ENCODE results near the gene ZNF546. TPM values are rescaled to one million over a fixed set of nuclear protein-coding genes. Genes with fewer than 3 reads are reported as not detected.
A peak's percentile ranks its signal among the peaks of the same experiment; 100 is the strongest.
"Not testable (repeated sequence)": the region's sequence is repeated elsewhere in the genome, so short reads cannot be mapped to it uniquely, and the experiment has no call there.

The ZNF546 gene
- 1 to 10 TPM in 2 of 3 donors, not detected in 1; 2.4 to 2.5 TPM for polyA plus RNA-seq

DNA sequence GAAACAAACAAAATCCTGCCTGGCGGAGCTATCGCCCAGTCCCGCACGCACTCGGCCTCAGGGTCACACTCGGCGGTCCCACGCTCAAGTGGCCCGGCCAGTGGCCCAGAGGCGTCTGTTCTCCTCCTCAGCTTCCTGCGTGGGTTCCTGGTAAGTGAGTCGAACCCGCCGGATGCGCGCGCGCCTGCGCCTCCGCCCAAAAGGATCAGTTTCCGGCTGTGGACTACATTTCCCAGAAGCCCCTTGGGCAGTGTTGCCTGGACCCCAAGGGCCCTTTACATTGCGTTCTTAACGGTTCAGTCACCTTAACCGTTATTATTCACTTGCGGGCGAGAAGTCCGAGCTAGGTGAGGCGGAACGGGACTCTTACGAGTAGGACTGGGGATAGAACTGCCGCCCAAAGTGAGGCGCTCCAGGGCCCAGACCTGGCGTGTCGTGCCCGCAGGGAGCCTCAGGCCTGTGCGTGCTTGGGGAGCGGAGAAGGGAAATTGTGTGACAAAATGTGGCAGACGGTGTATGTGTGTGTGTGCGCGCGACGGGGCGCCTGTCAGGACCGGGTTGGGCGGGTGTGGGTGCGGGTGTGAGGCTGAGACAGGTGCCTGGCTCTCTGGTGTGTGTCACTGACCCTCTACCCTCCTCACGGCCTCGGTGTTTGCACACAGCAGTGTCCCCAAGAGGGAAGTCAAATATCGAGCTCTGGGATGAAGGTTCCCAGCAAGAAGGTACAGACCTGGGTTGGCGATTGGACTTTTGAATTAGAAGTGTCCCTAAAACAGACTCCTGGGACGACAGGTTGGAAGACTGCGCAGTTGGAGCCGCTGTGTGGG lies at the start of gene ZNF546:
ZNF546 (plus strand) TSS at position 250 of the 827 bp plus-strand sequence. CDS start 1,267 bp downstream, outside the sequence.
- H3K36me3 Mint-ChIP-seq = peaks cover 4 to 7% (median 7%) of the 10 kb centered on the region in 3 donors
- H3K27ac Mint-ChIP-seq = peak within 1 kb of the TSS; percentile 93 to 97 (median 96)
- DNase-seq = peak; percentile 87 to 89 (median 89)
- H3K4me1 Mint-ChIP-seq = peaks cover 34 to 46% of the 10 kb centered on the region in 2 donors
- peak within 1 kb of the TSS; percentile 91 to 98 (median 97) for H3K4me3 Mint-ChIP-seq
- peaks cover 0 to 1% (median 0%) of the 10 kb centered on the region in 6 donors for H3K9me3 Mint-ChIP-seq
- H3K27me3 Mint-ChIP-seq (ENCODE audit: low read depth in 3 of 3) = peaks cover 5 to 13% (median 10%) of the 10 kb centered on the region in 3 donors

DNA sequence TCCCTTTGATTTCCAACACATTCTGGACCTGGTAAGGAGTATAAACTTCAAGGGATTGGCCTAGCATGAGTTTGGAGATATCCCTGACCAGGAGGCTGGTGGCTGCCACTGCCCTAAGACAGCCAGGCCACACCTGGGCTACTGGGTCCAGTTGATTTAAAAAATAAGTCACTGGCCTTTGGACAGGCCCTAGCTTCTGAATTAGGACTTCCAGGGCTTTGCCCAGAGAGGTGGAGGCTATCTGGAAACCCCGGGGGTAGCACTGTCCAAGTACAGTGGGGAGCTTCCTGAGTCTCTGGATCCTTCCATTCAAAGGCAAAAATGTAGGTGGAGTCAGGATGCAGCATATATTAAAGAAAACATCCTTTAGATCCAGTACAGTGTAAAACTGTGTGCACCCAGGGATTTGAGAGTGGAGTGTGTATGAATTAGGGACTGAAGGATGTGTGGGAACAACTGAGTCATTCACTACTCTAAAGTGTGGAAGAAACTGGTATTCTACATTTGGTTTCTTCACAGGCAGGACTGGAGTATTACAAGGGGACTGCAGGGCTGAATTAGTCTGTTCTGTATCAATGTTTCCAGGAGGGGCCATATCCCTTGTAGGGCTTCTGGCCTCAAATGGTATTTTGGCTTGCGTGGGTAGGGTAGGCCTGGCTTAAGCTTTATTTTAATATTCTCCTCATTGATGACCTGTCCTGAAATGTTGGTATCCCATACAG lies 47.7 kb upstream of the ZNF546 start:
- H3K4me1 Mint-ChIP-seq = peaks cover 54 to 59% of the 10 kb centered on the region in 2 donors
- DNase-seq = no peak
- H3K9me3 Mint-ChIP-seq = peaks cover 0 to 2% (median 0%) of the 10 kb centered on the region in 6 donors
- H3K27me3 Mint-ChIP-seq (ENCODE audit: low read depth in 3 of 3) = no peaks in the 10 kb centered on the region
- no peak overlapping the region for H3K27ac Mint-ChIP-seq
- H3K36me3 Mint-ChIP-seq = peaks cover 0 to 6% (median 2%) of the 10 kb centered on the region in 3 donors
- no peak overlapping the region for H3K4me3 Mint-ChIP-seq

DNA sequence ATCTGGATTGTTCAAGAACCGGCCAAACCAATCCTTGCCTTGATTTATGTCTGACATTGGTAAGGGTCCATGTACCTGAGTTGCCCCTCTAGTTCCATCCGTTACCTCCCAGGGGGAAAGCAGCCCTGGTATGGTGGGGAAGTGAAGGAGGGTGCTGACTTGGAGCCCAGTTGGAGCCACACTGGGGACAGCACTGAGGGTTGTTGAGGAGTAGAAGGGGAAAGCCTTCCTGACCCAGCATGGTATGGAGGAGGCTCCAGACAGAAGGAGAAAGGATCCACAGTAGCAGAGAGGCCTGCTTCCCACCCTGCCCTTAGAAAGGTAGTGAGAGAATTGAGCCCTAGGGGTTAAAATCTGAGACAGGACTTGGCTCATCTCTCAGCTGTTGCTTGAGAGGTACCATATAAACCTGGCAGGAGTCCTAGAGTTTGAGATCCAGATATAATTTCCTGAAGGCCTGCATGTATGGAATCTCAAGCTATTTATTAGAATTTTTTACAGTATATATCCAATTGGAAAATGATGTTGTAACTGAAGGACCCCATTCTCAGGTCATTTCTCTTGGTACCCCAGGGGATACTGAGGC lies 45.7 kb upstream of the ZNF546 start:
- Mint-ChIP-seq H3K27me3 (ENCODE audit: low read depth in 3 of 3) (no peaks in the 10 kb centered on the region), H3K27ac (peak overlapping the region in 4 of 6 donors; percentile 30 to 62 (median 45)), H3K9me3 (peaks cover 0 to 2% (median 0%) of the 10 kb centered on the region in 6 donors), H3K36me3 (peaks cover 0 to 4% (median 0%) of the 10 kb centered on the region in 3 donors), H3K4me3 (no peak overlapping the region), H3K4me1 (peaks cover 44 to 52% of the 10 kb centered on the region in 2 donors)
- no peak for DNase-seq

DNA sequence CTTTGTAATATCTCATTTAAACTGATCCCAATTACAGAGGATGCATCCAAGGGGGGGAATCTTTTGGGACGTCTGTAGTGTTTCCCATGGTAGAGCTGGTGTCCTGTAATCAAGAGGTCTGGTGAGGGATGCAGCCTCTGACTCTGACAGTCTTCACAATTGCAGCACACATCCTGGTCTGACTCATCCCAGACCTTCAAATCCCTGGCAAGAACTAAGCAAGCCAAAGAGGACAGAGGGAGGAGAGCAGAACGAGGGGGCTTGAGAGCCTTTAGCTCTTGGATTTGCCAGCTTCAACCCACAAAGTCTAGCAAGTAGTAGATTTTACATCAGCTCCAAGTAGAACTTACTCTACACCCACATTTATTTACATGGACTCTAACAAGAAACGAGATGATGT lies 45.2 kb upstream of the ZNF546 start:
- DNase-seq = no peak
- Mint-ChIP-seq H3K9me3 (peaks cover 0 to 2% (median 0%) of the 10 kb centered on the region in 6 donors), H3K27ac (peak overlapping the region in 5 of 6 donors; percentile 93 to 99 (median 96)), H3K4me1 (peaks cover 40 to 48% of the 10 kb centered on the region in 2 donors), H3K4me3 (peak overlapping the region in 1 of 5 donors; percentile 12), H3K27me3 (ENCODE audit: low read depth in 3 of 3) (no peaks in the 10 kb centered on the region), H3K36me3 (peaks cover 0 to 4% (median 0%) of the 10 kb centered on the region in 3 donors)

DNA sequence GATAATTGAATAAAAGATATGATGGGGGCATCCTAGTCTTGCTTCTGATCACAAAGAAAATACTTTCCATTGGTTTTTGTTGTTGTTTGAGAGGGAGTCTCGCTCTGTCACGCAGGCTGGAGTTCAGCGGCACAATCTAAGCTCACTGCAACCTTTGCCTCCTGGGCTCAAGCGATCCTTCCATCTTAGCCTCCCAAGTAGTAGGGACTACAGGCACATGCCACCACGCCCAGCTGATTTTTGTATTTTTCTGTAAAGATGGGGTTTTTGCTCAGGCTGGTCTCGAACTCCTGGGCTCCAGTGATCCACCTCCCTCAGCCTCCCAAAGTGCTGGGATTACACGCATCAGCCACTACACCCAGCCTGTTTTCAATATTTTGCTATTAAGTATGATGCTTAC lies 42.9 kb upstream of the ZNF546 start:
- Mint-ChIP-seq H3K27ac (peak overlapping the region; percentile 78 to 96 (median 92)), H3K27me3 (ENCODE audit: low read depth in 3 of 3) (no peaks in the 10 kb centered on the region), H3K36me3 (peaks cover 0 to 4% (median 0%) of the 10 kb centered on the region in 3 donors), H3K9me3 (peaks cover 0 to 2% (median 0%) of the 10 kb centered on the region in 6 donors), H3K4me3 (peak overlapping the region in 3 of 5 donors; percentile 25 to 68 (median 40)), H3K4me1 (peaks cover 37 to 40% of the 10 kb centered on the region in 2 donors)
- DNase-seq = no peak

DNA sequence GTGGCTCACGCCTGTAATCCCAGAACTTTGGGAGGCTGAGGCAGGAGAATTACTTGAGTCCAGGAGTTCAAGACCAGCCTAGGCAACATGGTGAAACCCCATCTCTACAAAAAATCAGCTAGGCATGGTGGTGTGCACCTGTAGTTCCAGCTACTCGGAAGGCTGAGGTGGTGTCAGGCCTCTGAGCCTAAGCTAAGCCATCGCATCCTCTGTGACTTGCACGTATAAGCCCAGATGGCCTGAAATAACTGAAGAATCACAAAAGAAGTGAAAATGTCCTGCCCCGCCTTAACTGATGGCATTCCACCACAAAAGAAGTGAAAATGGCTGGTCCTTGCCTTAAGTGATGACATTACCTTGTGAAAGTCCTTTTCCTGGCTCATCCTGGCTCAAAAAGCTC lies 39.0 kb upstream of the ZNF546 start:
- DNase-seq; H3K4me3 Mint-ChIP-seq; H3K9me3 Mint-ChIP-seq; H3K36me3 Mint-ChIP-seq; H3K27me3 Mint-ChIP-seq (ENCODE audit: low read depth in 3 of 3); H3K27ac Mint-ChIP-seq: not testable (repeated sequence)
- H3K4me1 Mint-ChIP-seq = peaks cover 17 to 19% of the 10 kb centered on the region in 2 donors

DNA sequence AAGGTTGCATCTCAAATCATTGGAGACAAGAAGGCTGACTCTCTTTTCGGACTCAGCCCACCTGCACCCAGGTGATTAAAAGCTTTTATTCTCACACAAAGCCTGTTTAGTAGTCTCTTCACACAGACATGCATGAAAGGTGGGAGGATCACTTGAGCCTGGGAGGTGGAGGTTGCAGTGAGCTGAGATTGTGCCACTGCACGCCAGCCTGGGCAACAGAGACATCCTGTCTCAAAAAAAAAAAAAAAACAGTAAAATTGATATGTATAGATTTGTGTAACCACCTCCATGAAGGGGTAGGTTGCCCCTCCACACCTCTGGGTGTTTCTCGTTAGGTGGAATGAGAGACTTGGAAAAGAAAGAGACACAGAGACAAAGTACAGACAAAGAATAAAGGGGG lies 37.9 kb upstream of the ZNF546 start:
- H3K4me3 Mint-ChIP-seq; H3K4me1 Mint-ChIP-seq; DNase-seq; H3K36me3 Mint-ChIP-seq; H3K27ac Mint-ChIP-seq; H3K27me3 Mint-ChIP-seq (ENCODE audit: low read depth in 3 of 3); H3K9me3 Mint-ChIP-seq: not testable (repeated sequence)

DNA sequence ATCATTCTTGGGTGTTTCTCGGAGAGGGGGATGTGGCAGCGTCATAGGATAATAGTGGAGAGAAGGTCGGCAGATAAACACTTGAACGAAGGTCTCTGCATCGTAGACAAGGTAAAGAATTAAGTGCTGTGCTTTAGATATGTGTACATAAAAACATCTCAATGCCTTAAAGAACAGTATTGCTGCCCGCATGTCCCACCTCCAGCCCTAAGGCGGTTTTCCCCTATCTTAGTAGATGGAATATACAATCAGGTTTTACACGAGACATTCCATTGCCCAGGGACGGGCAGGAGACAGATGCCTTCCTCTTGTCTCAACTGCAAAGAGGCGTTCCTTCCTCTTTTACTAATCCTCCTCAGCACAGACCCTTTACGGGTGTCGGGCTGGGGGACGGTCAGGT lies 37.5 kb upstream of the ZNF546 start:
- H3K9me3 Mint-ChIP-seq; DNase-seq; H3K4me1 Mint-ChIP-seq; H3K27me3 Mint-ChIP-seq (ENCODE audit: low read depth in 3 of 3); H3K27ac Mint-ChIP-seq; H3K4me3 Mint-ChIP-seq; H3K36me3 Mint-ChIP-seq: not testable (repeated sequence)

DNA sequence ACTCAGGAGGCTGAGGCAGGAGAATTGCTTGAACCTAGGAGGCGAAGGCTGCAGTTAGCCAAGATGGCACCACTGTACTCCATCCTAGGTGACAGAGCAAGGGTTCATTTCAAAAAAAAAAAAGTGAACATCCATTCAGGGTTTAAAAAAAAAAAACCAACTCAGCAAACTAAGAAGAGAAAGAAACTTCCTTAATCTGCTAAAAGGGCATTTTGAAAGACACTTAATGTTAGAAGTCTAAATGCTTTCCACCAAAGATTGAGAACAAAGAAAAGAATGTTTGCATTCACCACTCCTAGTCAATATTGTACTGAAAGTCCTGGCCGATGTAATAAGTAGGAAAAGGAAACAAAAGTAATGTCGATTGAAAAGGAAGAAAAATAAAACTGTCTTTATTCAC lies 33.0 kb upstream of the ZNF546 start:
- no peaks in the 10 kb centered on the region for H3K9me3 Mint-ChIP-seq
- H3K27ac Mint-ChIP-seq = no peak overlapping the region
- peaks cover 0 to 2% (median 2%) of the 10 kb centered on the region in 3 donors for H3K27me3 Mint-ChIP-seq (ENCODE audit: low read depth in 3 of 3)
- DNase-seq = no peak
- peaks cover 0 to 7% (median 0%) of the 10 kb centered on the region in 3 donors for H3K36me3 Mint-ChIP-seq
- no peak overlapping the region for H3K4me3 Mint-ChIP-seq
- peaks cover 1 to 3% of the 10 kb centered on the region in 2 donors for H3K4me1 Mint-ChIP-seq

DNA sequence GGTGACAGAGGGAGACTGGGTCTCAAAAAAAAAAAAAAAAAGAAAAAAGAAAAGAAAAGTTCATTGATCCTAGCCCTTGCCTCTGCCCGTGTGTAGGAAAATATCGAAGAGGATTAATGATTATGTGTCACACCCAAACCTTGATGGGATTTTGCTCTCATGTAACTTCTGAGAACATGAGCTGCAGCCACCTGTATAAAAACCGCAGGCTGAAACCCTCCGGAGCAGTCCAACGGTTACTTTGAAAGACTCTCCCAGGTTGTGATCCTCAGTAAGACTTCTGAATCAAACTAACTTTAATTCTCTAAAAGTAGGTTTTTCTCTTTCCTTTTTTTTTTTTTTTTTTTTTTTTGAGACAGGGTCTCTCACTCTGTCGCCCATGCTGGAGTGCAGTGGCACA lies 30.2 kb upstream of the ZNF546 start:
- no peak overlapping the region for H3K4me3 Mint-ChIP-seq
- H3K36me3 Mint-ChIP-seq = peaks cover 0 to 3% (median 0%) of the 10 kb centered on the region in 3 donors
- DNase-seq = no peak
- no peaks in the 10 kb centered on the region for H3K9me3 Mint-ChIP-seq
- no peak overlapping the region for H3K27ac Mint-ChIP-seq
- H3K27me3 Mint-ChIP-seq (ENCODE audit: low read depth in 3 of 3) = peaks cover 0 to 10% (median 8%) of the 10 kb centered on the region in 3 donors
- peaks cover 28 to 30% of the 10 kb centered on the region in 2 donors for H3K4me1 Mint-ChIP-seq

DNA sequence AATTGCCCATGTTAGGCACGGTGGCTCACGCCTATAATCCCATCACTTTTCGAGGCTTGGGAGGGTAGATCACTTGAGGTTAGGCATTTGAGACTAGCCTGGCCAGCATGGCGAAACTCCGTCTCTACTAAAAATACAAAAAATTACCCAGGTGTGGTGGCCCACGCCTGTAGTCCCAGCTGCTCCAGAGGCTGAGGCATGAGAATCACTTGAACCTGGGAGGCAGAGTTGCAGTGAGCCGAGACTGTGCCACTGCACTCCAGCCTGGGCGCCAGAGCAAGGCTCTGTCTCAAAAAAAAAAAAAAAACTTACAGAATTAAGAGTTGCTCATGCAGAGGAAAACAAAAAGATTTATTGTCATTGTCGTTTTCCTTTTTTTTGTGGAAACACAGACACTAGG lies 29.3 kb upstream of the ZNF546 start:
- Mint-ChIP-seq H3K27me3 (ENCODE audit: low read depth in 3 of 3) (peaks cover 0 to 10% (median 8%) of the 10 kb centered on the region in 3 donors), H3K36me3 (peaks cover 0 to 3% (median 0%) of the 10 kb centered on the region in 3 donors), H3K4me1 (peaks cover 37 to 38% of the 10 kb centered on the region in 2 donors), H3K9me3 (no peaks in the 10 kb centered on the region), H3K4me3 (no peak overlapping the region), H3K27ac (no peak overlapping the region)
- DNase-seq = no peak

DNA sequence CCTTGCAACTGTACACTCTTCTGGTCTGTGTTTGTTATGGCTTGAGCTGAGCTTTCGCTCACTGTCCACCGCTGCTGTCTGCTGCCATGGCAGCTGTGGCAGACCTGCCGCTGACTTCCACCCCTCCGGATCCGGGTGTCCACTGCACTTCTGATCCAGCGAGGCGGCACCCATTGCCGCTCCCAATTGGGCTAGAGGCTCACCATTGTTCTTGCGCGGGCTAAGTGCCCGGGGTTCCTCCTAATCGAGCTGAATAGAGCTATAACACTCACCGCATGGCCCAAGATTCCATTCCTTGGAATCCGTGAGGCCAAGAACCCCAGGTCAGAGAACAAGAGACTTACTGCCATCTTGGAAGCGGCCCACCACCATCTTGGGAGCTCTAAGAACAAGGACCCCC lies 28.1 kb upstream of the ZNF546 start:
- peak overlapping the region; percentile 96 to 100 (median 98) for H3K27ac Mint-ChIP-seq
- H3K9me3 Mint-ChIP-seq = no peaks in the 10 kb centered on the region
- peaks cover 0 to 10% (median 8%) of the 10 kb centered on the region in 3 donors for H3K27me3 Mint-ChIP-seq (ENCODE audit: low read depth in 3 of 3)
- no peak for DNase-seq
- peak overlapping the region in 3 of 5 donors; percentile 51 to 95 (median 90) for H3K4me3 Mint-ChIP-seq
- peaks cover 37 to 41% of the 10 kb centered on the region in 2 donors for H3K4me1 Mint-ChIP-seq
- H3K36me3 Mint-ChIP-seq = peaks cover 4 to 10% (median 6%) of the 10 kb centered on the region in 3 donors

DNA sequence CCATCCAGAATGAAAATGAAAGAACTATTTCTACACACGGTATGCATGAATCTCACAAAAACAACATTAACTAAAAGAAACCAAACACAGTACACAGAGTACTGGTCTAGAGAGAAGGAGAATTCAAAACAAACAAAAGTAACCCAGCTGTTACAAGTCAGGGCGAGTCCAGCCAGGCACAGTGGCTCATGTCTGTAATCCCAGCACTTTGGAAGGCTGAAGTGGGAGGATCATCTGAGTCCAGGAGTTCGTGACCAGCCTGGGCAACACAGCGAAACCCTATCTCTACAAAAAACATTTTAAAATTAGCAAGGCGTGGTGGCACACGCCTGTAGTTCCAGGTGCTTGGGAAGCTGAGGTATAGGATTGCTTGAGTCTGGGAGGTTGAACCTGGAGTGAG lies 27.6 kb upstream of the ZNF546 start:
- Mint-ChIP-seq H3K27me3 (ENCODE audit: low read depth in 3 of 3) (peaks cover 0 to 11% (median 8%) of the 10 kb centered on the region in 3 donors), H3K36me3 (peaks cover 6 to 12% (median 9%) of the 10 kb centered on the region in 3 donors), H3K4me3 (peak overlapping the region; percentile 90 to 100 (median 97)), H3K4me1 (peaks cover 37 to 43% of the 10 kb centered on the region in 2 donors), H3K9me3 (no peaks in the 10 kb centered on the region), H3K27ac (peak overlapping the region; percentile 96 to 100 (median 98))
- no peak for DNase-seq
